Body of pancreas (tissue), 4 donors: Measurements from ENCODE around the gene PRUNE2. TPM values are rescaled to one million over a fixed set of nuclear protein-coding genes. Genes with fewer than 3 reads are reported as not detected.
A peak's percentile ranks its signal among the peaks of the same experiment; 100 is the strongest.

ENCODE experiments used
- ATAC-seq: fragments of 150-250 bp; one replicate; pipeline ENCODE4 v1.9.1; 2016
- DNase-seq, 4 donors: peaks; one replicate each; pipeline ENCODE4 v3.0.0-alpha.2; 2019
- H3K27ac ChIP-seq, 4 donors: fragments of 200-600 bp; sonication (generic); 1 replicate in 3 of 4; 2 replicates in 1 of 4; pipeline versions ENCODE4 v1.5.1 to v1.6.1; 2016 to 2019; ENCODE audit warnings: mild to moderate bottlenecking in 1 of 4, mixed read lengths in 1 of 4, moderate library complexity in 1 of 4
- H3K27me3 ChIP-seq, 2 donors: fragments of 200-600 bp; sonication (generic); one replicate each; pipeline ENCODE4 v1.6.0; 2016; ENCODE audit warnings: mild to moderate bottlenecking in 1 of 2
- H3K36me3 ChIP-seq, 2 donors: fragments of 200-600 bp; sonication (generic); replicated peaks in 1 of 2; 2 replicates each; pipeline ENCODE4 v1.5.1; 2016; ENCODE audit warnings: low read depth in 2 of 2; ENCODE audit not compliant: insufficient read depth in 1 of 2
- H3K4me1 ChIP-seq: fragments of 200-600 bp; sonication (generic); one replicate; pipeline ENCODE4 v1.6.0; 2016
- H3K4me3 ChIP-seq, 2 donors: fragments of 200-600 bp; sonication (generic); 1 replicate in 1 of 2; 2 replicates in 1 of 2; pipeline ENCODE4 v1.5.1; 2016 to 2019
- H3K9me3 ChIP-seq, 3 donors: fragments of 200-600 bp; sonication (generic); 1 replicate in 2 of 3; 2 replicates in 1 of 3; pipeline ENCODE4 v1.5.1; 2016
- POLR2A ChIP-seq, 3 donors: fragments of 450-650 bp; IDR thresholded peaks; one replicate each; pipeline ENCODE4 v1.6.1; 2016; ENCODE audit warnings: antibody characterized with exemption in 3 of 3, mild to moderate bottlenecking in 2 of 3
- WGBS, 2 donors: methylation state at CpG; one replicate each; pipeline ENCODE4 v1.1.5; 2017; 5-methylcytosine and 5-hydroxymethylcytosine counted together
- intact Hi-C: fragments of 100-400 bp; cut with DNase I; formaldehyde crosslinking; loops from one replicate; pipeline ENCODE4 v1.15.1; 2023
- total RNA-seq, 2 donors: library from RNA; depleted of rRNA; stranded (reverse); fragments of >200 nt; gene quantifications; one replicate each; pipeline ENCODE4 v1.1.0, GENCODE V29; 2016
- TF ChIP-seq, protein P1 (sequence below), 7 experiments: fragments of 450-650 bp in 4 of 7; fragments of 200-600 bp in 3 of 7; sonication (generic) in 3 of 7; IDR thresholded peaks; one replicate each; pipeline ENCODE4 v1.5.1; 2016 to 2019; ENCODE audit warnings: antibody characterized with exemption in 7 of 7

The PRUNE2 gene
- total RNA-seq, 2 donors from 2014 or later, result 3.9 to 15.2 TPM

- no peaks in the 10 kb centered on the region for H3K27me3 ChIP-seq
- WGBS, 2 donors, result 72 to 75% methylated on average over 10 of the region's 10 CpGs
- H3K4me1 ChIP-seq, result peaks cover 5% of the 10 kb centered on the region
- TF ChIP-seq, protein P1, sequence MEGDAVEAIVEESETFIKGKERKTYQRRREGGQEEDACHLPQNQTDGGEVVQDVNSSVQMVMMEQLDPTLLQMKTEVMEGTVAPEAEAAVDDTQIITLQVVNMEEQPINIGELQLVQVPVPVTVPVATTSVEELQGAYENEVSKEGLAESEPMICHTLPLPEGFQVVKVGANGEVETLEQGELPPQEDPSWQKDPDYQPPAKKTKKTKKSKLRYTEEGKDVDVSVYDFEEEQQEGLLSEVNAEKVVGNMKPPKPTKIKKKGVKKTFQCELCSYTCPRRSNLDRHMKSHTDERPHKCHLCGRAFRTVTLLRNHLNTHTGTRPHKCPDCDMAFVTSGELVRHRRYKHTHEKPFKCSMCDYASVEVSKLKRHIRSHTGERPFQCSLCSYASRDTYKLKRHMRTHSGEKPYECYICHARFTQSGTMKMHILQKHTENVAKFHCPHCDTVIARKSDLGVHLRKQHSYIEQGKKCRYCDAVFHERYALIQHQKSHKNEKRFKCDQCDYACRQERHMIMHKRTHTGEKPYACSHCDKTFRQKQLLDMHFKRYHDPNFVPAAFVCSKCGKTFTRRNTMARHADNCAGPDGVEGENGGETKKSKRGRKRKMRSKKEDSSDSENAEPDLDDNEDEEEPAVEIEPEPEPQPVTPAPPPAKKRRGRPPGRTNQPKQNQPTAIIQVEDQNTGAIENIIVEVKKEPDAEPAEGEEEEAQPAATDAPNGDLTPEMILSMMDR (IDR thresholded peaks at IDR 0.05), result no peak
- TF ChIP-seq POLR2A (IDR thresholded peaks at IDR 0.05), result no peak
- DNase-seq, result no peak
- no peaks in the 10 kb centered on the region for H3K9me3 ChIP-seq
- no peak overlapping the region for H3K27ac ChIP-seq
- H3K4me3 ChIP-seq, result no peak overlapping the region
- no peaks in the 10 kb centered on the region for H3K36me3 ChIP-seq
- no peak for ATAC-seq
- intact Hi-C loops, result no loop called here
Observed at GRCh38 chr9:76680716-76681425, 225.0 kb downstream of the PRUNE2 start.

DNA sequence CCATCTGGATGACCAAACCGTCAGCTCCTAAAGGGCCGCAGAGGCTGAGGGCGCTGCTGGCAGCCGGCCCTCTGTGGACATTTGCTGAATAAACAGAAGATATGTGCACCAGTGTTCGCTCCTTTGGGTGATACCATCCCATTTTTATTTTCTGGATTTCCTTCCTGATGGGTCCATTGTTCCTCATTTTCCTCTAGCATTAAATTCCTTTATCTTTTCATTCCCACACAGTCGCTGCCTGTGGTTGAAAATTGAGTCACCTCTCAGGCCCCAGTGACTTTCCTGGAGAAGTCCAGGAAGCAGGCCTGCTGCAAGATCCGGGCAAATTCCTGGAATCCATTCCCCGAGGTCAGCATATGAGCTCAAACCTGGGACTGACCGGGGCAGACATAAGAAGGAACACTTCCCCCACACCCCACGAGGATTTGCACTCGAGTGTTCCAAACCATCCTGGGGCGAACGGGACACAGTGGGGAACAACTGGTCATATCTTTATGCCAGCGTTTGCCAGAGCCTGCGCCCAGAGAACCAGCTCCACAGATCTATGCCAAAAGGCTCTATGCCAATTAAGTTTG lies 228.3 kb downstream of the PRUNE2 start:
- 49 to 59% methylated on average over 13 to 15 of the region's 15 CpGs for WGBS, 2 donors
- intact Hi-C loops, result no loop called here
- no peak overlapping the region for H3K27ac ChIP-seq
- H3K4me3 ChIP-seq, result no peak overlapping the region
- H3K9me3 ChIP-seq, result no peaks in the 10 kb centered on the region
- ATAC-seq (peak; percentile 21), DNase-seq (peak in 1 of 4 donors; percentile 58)
- peaks cover 5% of the 10 kb centered on the region for H3K4me1 ChIP-seq
- TF ChIP-seq, protein P1 (IDR thresholded peaks at IDR 0.05), result no peak
- TF ChIP-seq POLR2A (IDR thresholded peaks at IDR 0.05), result no peak
- no peaks in the 10 kb centered on the region for H3K36me3 ChIP-seq
- H3K27me3 ChIP-seq, result no peaks in the 10 kb centered on the region

DNA sequence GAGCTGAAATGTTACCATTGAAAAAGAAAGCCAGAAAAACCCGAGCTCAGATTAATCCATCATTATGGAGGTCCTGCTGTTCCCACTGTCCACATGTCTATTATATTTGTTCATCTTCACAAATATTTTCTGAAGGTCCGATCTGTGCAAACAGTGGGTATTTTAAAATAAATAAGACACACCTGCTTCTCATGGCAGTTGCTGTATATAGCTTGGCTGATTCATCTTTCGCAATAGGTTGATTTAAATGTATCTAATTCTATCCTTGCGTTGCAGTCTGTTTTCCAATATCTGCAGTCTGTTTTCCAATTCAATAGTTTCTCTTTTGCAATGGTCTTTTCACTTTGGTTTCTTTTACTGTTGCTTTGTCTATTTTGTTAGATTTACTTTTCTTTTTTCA lies 229.1 kb downstream of the PRUNE2 start:
- intact Hi-C loops, result no loop called here
- Histone ChIP-seq H3K4me3 (no peak overlapping the region), H3K27me3 (no peaks in the 10 kb centered on the region), H3K9me3 (no peaks in the 10 kb centered on the region), H3K27ac (no peak overlapping the region), H3K4me1 (peaks cover 5% of the 10 kb centered on the region), H3K36me3 (no peaks in the 10 kb centered on the region)
- WGBS, 2 donors, result 64 to 69% methylated on average over 4 of the region's 4 CpGs
- no peak for ATAC-seq
- DNase-seq, result no peak
- TF ChIP-seq, protein P1 (IDR thresholded peaks at IDR 0.05), result no peak
- no peak for TF ChIP-seq POLR2A (IDR thresholded peaks at IDR 0.05)

DNA sequence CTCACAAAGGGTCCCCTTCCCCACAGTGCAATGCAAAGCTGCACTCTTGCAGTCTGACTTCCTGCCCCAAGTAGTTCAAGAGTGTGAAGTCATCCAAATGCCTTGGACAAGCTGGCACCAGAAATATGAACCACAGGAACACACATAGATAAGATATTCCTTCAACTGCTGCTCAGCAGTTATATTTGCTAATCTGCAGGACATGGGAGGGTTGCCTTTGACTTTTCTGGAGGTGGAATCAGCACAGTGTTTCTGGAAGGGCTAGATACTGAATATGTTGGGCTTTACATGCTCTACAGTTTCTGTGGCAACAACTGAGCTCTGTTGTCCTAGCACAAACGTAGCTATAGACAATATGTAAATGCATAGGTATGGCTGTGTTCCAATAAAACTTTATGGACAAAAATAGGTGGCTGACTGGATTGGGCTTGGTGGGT lies 238.4 kb downstream of the PRUNE2 start:
- H3K4me3 ChIP-seq, result no peak overlapping the region
- no peaks in the 10 kb centered on the region for H3K4me1 ChIP-seq
- no peaks in the 10 kb centered on the region for H3K9me3 ChIP-seq
- intact Hi-C loops, result no loop called here
- no peak for TF ChIP-seq POLR2A (IDR thresholded peaks at IDR 0.05)
- TF ChIP-seq, protein P1 (IDR thresholded peaks at IDR 0.05), result no peak
- no peak overlapping the region for H3K27ac ChIP-seq
- H3K27me3 ChIP-seq, result no peaks in the 10 kb centered on the region
- peak; percentile 18 for ATAC-seq
- DNase-seq, result no peak
- H3K36me3 ChIP-seq, result no peaks in the 10 kb centered on the region
- 25 to 44% methylated on average over 1 of the region's 1 CpG for WGBS, 2 donors
